GM12878 (cell line): Measurements from ENCODE around the gene SLC25A47.

Source experiments
- BRCA1 ChIP-seq: IDR thresholded peaks from 2 replicates; pipeline ENCODE4 v1.6.1; 2011; ENCODE audit warnings: low read depth, low read length, improper control_type of control experiment
- CHD1 ChIP-seq: IDR thresholded peaks from 2 replicates; pipeline ENCODE4 v1.6.1; 2012; ENCODE audit warnings: low read depth, low read length, improper control_type of control experiment
- CTCF ChIP-seq, 3 experiments: IDR thresholded peaks in 2 of 3; conservative IDR thresholded peaks in 1 of 3; 2 replicates each; pipeline ENCODE4 v1.5.1; 2011; ENCODE audit warnings: low read depth in 3 of 3, low read length in 3 of 3, mild to moderate bottlenecking in 3 of 3, control low read depth in 2 of 3, moderate library complexity in 2 of 3, inconsistent platforms in 1 of 3, mixed read lengths in 1 of 3; ENCODE audit not compliant: control insufficient read depth in 2 of 3, insufficient read depth in 1 of 3; ENCODE audit errors: extremely low read depth in 1 of 3
- ELK1 ChIP-seq: IDR thresholded peaks from 2 replicates; pipeline ENCODE4 v1.6.1; 2012; ENCODE audit warnings: low read depth, low read length, improper control_type of control experiment
- FOXM1 ChIP-seq: IDR thresholded peaks from 2 replicates; pipeline ENCODE4 v1.6.1; 2012; ENCODE audit warnings: low read depth, mild to moderate bottlenecking, inconsistent platforms, low read length, moderate library complexity
- IKZF2 ChIP-seq, 2 experiments: fragments of 450-650 bp; IDR thresholded peaks; 2 replicates each; pipeline ENCODE4 v1.6.1; 2017; ENCODE audit warnings: mild to moderate bottlenecking in 2 of 2, moderate library complexity in 2 of 2
- POLR2A ChIP-seq: IDR thresholded peaks from 2 replicates; pipeline ENCODE4 v1.6.1; 2011; ENCODE audit warnings: low read depth, mild to moderate bottlenecking, low read length
- REST ChIP-seq: IDR thresholded peaks from 2 replicates; pipeline ENCODE4 v1.6.1; 2012; ENCODE audit warnings: mild to moderate bottlenecking, low read depth, low read length
- SIN3A ChIP-seq: IDR thresholded peaks from 2 replicates; pipeline ENCODE4 v1.6.1; 2012; ENCODE audit warnings: low read depth, low read length, improper control_type of control experiment
- TCF7 ChIP-seq: IDR thresholded peaks from 2 replicates; pipeline ENCODE4 v1.6.1; 2014; ENCODE audit warnings: antibody characterized with exemption, borderline replicate concordance

- TF ChIP-seq FOXM1 (no peak), CTCF (IDR thresholded peaks at IDR 0.05 in 2 of 3, conservative IDR thresholded peaks at IDR 0.05 in 1 of 3; ENCODE audit: control insufficient read depth in 2 of 3, extremely low read depth in 1 of 3, insufficient read depth in 1 of 3, low read depth in 3 of 3, low read length in 3 of 3) (no peak), POLR2A (no peak), BRCA1 (no peak), ELK1 (no peak), CHD1 (no peak), TCF7 (no peak), REST (no peak), SIN3A (no peak), IKZF2 (IDR thresholded peaks at IDR 0.05) (no peak)
These were observed 28.2 kb upstream of the SLC25A47 start for GRCh38 chr14:100294963-100295330.
